GM21737 (cell line): Measurements from ENCODE around the gene TEX13C.
A peak's percentile ranks its signal among the peaks of the same experiment; 100 is the strongest.
"Not testable (repeated sequence)": the region's sequence is repeated elsewhere in the genome, so short reads cannot be mapped to it uniquely, and the experiment has no call there.

Experiments
- ATAC-seq: cut with Tn5 transposase; IDR thresholded peaks from one replicate; pipeline ENCODE4 v1.9.1; 2021; ENCODE audit warnings: mild to moderate bottlenecking, moderate library complexity; ENCODE audit not compliant: unreplicated experiment

Gene TEX13C

GRCh38 chrX:125319646-125320521, at the start of gene TEX13C:
TSS of gene TEX13C (plus strand) at chrX:125319871. CDS start at chrX:125320120, 249 bp downstream.
- no peak for ATAC-seq

DNA sequence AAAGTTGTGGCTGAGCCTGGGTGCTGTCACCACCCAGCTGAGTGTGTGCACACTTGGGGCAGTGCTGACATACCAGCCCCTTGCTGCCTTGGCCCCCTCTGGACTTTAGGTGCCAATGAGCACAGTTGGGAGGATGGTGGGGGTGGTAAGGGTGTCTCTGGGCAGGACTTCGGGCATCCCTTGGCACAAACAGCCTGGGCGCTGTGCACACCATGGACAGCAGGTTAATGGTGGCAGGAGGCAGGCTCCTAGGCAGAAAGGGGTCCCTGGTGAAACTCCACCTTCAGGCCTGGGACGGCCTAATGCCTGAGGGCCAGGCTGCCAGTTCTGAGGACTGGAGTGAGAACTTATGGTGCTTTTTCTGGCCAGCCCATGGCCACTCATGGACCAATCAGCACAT, 32.4 kb upstream of the TEX13C start:
- no peak for ATAC-seq

DNA sequence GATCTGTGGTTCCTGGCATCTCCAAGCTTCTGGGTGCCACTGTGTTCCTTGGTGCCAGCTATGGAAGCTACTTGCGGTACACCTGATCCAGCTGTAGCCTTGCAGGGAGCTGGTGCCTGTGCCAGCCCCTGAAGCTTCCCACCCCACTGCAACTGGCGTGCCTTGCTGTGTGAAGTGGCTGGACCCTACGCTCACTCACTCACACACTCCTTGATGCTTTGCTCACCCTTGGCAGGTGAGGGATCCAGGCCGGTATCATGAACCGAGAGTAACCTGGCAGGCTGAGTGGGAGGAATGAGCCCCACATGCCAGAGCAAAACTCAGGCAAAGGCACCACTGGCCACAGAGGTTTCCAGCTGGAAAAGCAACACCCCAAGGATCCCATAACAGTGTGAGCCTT, 31.3 kb upstream of the TEX13C start:
- ATAC-seq, result no peak

GRCh38 chrX:125289209-125289608, 30.5 kb upstream of the TEX13C start:
- ATAC-seq, result no peak

DNA sequence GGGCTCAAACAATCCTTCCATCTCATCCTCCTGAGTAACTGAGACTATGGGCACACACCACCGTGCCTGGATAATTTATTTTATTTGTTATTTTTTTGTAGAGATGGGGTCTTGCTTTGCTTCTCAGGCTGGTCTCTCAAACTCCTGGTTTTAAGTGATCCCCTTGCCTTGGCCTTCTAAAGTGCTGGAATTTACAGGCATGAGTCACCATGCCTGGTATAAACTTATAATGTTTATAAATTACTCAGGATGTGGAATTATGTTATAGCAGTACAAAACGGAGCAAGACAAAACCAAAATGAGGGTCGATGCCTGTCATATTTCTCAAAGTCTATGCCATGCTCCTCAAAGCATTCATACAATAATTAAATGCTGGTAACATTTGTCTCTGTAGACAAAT, 29.8 kb upstream of the TEX13C start:
- no peak for ATAC-seq

- ATAC-seq, result no peak
Measured at GRCh38 chrX:125291124-125291523, 28.5 kb upstream of the TEX13C start.

GRCh38 chrX:125293850-125294780, 25.6 kb upstream of the TEX13C start:
- ATAC-seq, result peak; percentile 65

GRCh38 chrX:125295337-125295736, 24.3 kb upstream of the TEX13C start:
- ATAC-seq, result peak; percentile 62

- ATAC-seq, result no peak
Measured at GRCh38 chrX:125298871-125299270, 20.8 kb upstream of the TEX13C start.

- ATAC-seq, result no peak
Measured at GRCh38 chrX:125306335-125306866, 13.3 kb upstream of the TEX13C start.

GRCh38 chrX:125308653-125309052, 11.0 kb upstream of the TEX13C start:
- no peak for ATAC-seq

GRCh38 chrX:125319166-125319565, 505 bp upstream of the TEX13C start:
- ATAC-seq, result not testable (repeated sequence)

DNA sequence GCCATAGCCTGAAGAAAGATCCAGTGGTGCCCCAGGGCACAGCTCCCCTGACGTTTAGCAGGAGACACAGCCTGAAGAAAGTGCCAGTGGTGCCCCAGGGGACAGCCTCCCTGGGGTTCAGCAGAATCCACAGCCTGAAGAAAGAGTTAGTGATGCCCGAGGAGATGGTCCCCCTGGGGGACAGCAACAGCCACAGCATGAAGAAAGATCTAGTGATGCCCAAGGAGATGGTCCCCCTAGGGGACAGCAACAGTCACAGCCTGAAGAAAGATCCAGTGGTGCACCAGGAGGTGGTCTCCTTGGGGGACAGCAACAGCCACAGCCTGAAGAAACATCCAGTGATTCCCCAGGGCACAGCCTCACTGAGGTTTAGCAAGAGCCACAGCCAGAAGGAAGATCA, 2.8 kb downstream of the TEX13C start:
- ATAC-seq, result no peak

GRCh38 chrX:125326599-125326998, 6.9 kb downstream of the TEX13C start:
- no peak for ATAC-seq

DNA sequence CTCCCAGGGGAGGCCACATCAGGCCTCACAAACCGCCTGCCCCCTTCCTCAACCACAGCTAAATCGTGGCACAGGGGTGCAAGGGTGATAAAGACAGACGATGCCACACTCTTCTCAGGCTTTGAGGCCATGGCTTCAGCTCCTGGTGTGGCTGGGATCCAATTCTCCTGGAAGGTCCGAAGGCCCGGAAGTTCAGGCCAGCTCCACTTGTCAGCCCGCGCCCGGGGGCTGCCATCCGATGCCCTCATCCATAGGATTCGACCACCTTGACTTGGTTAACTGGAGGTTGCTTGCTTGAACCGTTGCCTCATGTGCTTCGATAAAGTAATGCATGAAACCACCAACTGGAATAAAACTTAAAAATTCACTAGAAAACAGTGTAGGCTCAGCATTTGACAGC, 8.2 kb downstream of the TEX13C start:
- ATAC-seq, result no peak

- no peak for ATAC-seq
Measured at GRCh38 chrX:125333583-125333982, 13.9 kb downstream of the TEX13C start.

- ATAC-seq, result no peak
Measured at GRCh38 chrX:125340490-125340889, 20.8 kb downstream of the TEX13C start.

- ATAC-seq, result no peak
Measured at GRCh38 chrX:125374169-125374568, 54.5 kb downstream of the TEX13C start.
